Suprapubic skin (tissue), 3 donors: ENCODE data around the gene MYEOV.

ENCODE experiments used
- CTCF ChIP-seq, 2 donors: fragments of 200-600 bp in 1 of 2; fragments of 450-650 bp in 1 of 2; sonication (generic) in 1 of 2; IDR thresholded peaks; one replicate each; pipeline ENCODE4 v1.5.1; 2016 to 2019; ENCODE audit warnings: antibody characterized with exemption in 2 of 2, mild to moderate bottlenecking in 1 of 2, moderate library complexity in 1 of 2
- POLR2AphosphoS5 ChIP-seq, 3 donors: sonication (generic); formaldehyde crosslinking; IDR thresholded peaks; one replicate each; pipeline ENCODE4 v1.6.1; 2017; ENCODE audit warnings: antibody characterized with exemption in 3 of 3

- TF ChIP-seq CTCF (IDR thresholded peaks at IDR 0.05) (no peak), POLR2AphosphoS5 (IDR thresholded peaks at IDR 0.05) (no peak)
Measured at GRCh38 chr11:69286374-69287371, 7.3 kb upstream of the MYEOV start.
